GM12878 (cell line): ENCODE measurements around the gene TSPAN10. TPM values are rescaled to one million over a fixed set of nuclear protein-coding genes. Genes with fewer than 3 reads are reported as not detected.

Experiments
- ATAC-seq: fragments of 200-7000 bp; cut with Tn5 transposase; 3 replicates; pipeline ENCODE4 v1.9.1; 2020; ENCODE audit warnings: mild to moderate bottlenecking, moderate library complexity
- BruUV-seq: library from RNA; stranded (reverse); fragments of 400-500 nt; replicated peaks from 2 replicates; lab custom pipeline; 2021; lab: Mats Ljungman, UMichigan
- CTCF ChIA-PET: fragments of 300-600 bp; sonication (Branson Sonifier 250); formaldehyde crosslinking; extraction: SDS; loops from one replicate; lab custom pipeline; 2021; ENCODE audit warnings: inconsistent platforms; lab: Yijun Ruan, JAX
- POLR2A ChIA-PET: fragments of 350-600 bp; formaldehyde crosslinking; extraction: SDS; loops from one replicate; lab custom pipeline; 2021; ENCODE audit warnings: inconsistent platforms; lab: Charles Lee
- RAD21 ChIA-PET: fragments of 300-600 bp; sonication (Branson Sonifier 250); formaldehyde crosslinking; loops from one replicate; lab custom pipeline; 2023; ENCODE audit warnings: antibody characterized with exemption; ENCODE audit not compliant: unreplicated experiment; lab: Charles Lee
- SMC1A ChIA-PET: fragments of 300-600 bp; sonication (Branson Sonifier 250); formaldehyde crosslinking; loops from one replicate; lab custom pipeline; 2023; ENCODE audit not compliant: unreplicated experiment, uncharacterized antibody; lab: Charles Lee
- DNase-seq: peaks from one replicate; pipeline ENCODE4 v3.0.0-alpha.2; 2011; ENCODE audit warnings: low read depth, low spot score
- FAIRE-seq: peaks from 3 replicates; lab custom pipeline; 2011; peaks lifted over from hg19 to GRCh38; lab: Jason Lieb, UNC
- H2AFZ ChIP-seq: 2 replicates; pipeline ENCODE4 v1.6.0; 2011; ENCODE audit warnings: low read depth, low read length, control low read depth; ENCODE audit not compliant: control insufficient read depth
- H3K27ac ChIP-seq: 2 replicates; pipeline ENCODE4 v1.5.1; 2011; ENCODE audit warnings: control low read depth; ENCODE audit not compliant: control insufficient read depth, insufficient read depth
- H3K27me3 ChIP-seq, 2 experiments: replicated peaks in 1 of 2; 2 replicates each; pipeline versions ENCODE4 v1.6.0 to v1.6.1; 2011; ENCODE audit warnings: low read length in 1 of 2; ENCODE audit not compliant: control insufficient read depth in 2 of 2, insufficient read depth in 2 of 2
- H3K36me3 ChIP-seq, 2 experiments: 2 replicates each; pipeline ENCODE4 v1.5.1; 2011; ENCODE audit warnings: low read length in 1 of 2; ENCODE audit not compliant: control insufficient read depth in 2 of 2, insufficient read depth in 2 of 2
- H3K4me1 ChIP-seq: 2 replicates; pipeline ENCODE4 v1.6.1; 2011; ENCODE audit warnings: mild to moderate bottlenecking, low read length, moderate library complexity, mixed read lengths; ENCODE audit not compliant: control insufficient read depth, insufficient read depth
- H3K4me2 ChIP-seq: 2 replicates; pipeline ENCODE4 v1.6.0; 2011; ENCODE audit warnings: control low read depth; ENCODE audit not compliant: control insufficient read depth, insufficient read depth
- H3K4me3 ChIP-seq: fragments of 200-600 bp; sonication (generic); 2 replicates; pipeline ENCODE4 v1.5.1; 2016
- H3K79me2 ChIP-seq: 2 replicates; pipeline ENCODE4 v1.6.0; 2011; ENCODE audit warnings: low read length; ENCODE audit not compliant: control insufficient read depth, insufficient read depth
- H3K9ac ChIP-seq: 2 replicates; pipeline ENCODE4 v1.8.0; 2011; ENCODE audit warnings: low read length, control low read depth, mixed read lengths; ENCODE audit not compliant: control insufficient read depth, insufficient read depth
- H3K9me3 ChIP-seq: replicated peaks from 3 replicates; pipeline ENCODE4 v1.5.1; 2011; ENCODE audit warnings: mild to moderate bottlenecking, low read length; ENCODE audit not compliant: control insufficient read depth, insufficient read depth
- H4K20me1 ChIP-seq: 2 replicates; pipeline ENCODE4 v1.6.0; 2011; ENCODE audit not compliant: control insufficient read depth, insufficient read depth
- IKZF2 ChIP-seq, 2 experiments: fragments of 450-650 bp; IDR thresholded peaks; 2 replicates each; pipeline ENCODE4 v1.6.1; 2017; ENCODE audit warnings: mild to moderate bottlenecking in 2 of 2, moderate library complexity in 2 of 2
- POLR2A ChIP-seq: IDR thresholded peaks from 2 replicates; pipeline ENCODE4 v1.6.1; 2011; ENCODE audit warnings: low read depth, mild to moderate bottlenecking, low read length
- RUNX3 ChIP-seq: IDR thresholded peaks from 2 replicates; pipeline ENCODE4 v1.6.1; 2012; ENCODE audit warnings: low read length, inconsistent platforms
- SMC3 ChIP-seq: IDR thresholded peaks from 2 replicates; pipeline ENCODE4 v1.6.1; 2011; ENCODE audit warnings: low read length, improper control_type of control experiment, borderline replicate concordance
- TBL1XR1 ChIP-seq: IDR thresholded peaks from 2 replicates; pipeline ENCODE4 v1.6.1; 2012; ENCODE audit warnings: low read depth, low read length, improper control_type of control experiment
- ZNF24 ChIP-seq: fragments of 450-650 bp; IDR thresholded peaks from 2 replicates; pipeline ENCODE4 v1.6.1; 2017; ENCODE audit warnings: antibody characterized with exemption, mild to moderate bottlenecking
- WGBS: methylation state at CpG from one replicate; pipeline ENCODE4 v1.1.6; 2016; ENCODE audit warnings: low lambda C conversion rate; ENCODE audit not compliant: insufficient replicate concordance, insufficient coverage; ENCODE audit errors: missing lambda C conversion rate; 5-methylcytosine and 5-hydroxymethylcytosine counted together
- in situ Hi-C: fragments of 300-500 bp; cut with MboI; formaldehyde crosslinking; loops from 9 replicates; pipeline ENCODE4 v1.14.3; 2018; ENCODE audit warnings: mixed read lengths
- intact Hi-C: fragments of 100-400 bp; cut with micrococcal nuclease; formaldehyde crosslinking; loops from one replicate; pipeline ENCODE4 v1.14.2; 2022; ENCODE audit not compliant: unreplicated experiment
- polyA plus RNA-seq, 11 experiments: library from polyadenylated mRNA; depleted of rRNA in 4 of 11; unstranded in 6 of 11; stranded (reverse) in 5 of 11; fragments of >200 nt; fragmentation: Nextera tagmentation in 4 of 11; fragmentation: Illumina TruSeq in 1 of 11; extraction: Ambion mirVana in 4 of 11; extraction: Trizol in 1 of 11; gene quantifications; 1 replicate in 1 of 11; 2 replicates in 10 of 11; pipeline versions ENCODE4 v1.2.1 to v1.2.3, GENCODE V29; 2011 to 2016; ENCODE audit warnings: inconsistent platforms in 2 of 11, missing spikeins in 2 of 11, low read depth in 1 of 11
- total RNA-seq, 4 experiments: library from RNA; depleted of rRNA in 3 of 4; stranded (reverse); fragments of >200 nt in 3 of 4; fragmentation: Illumina TruSeq in 1 of 4; extraction: Trizol in 1 of 4; gene quantifications; 2 replicates each; pipeline versions ENCODE4 v1.2.1 to v1.2.3, GENCODE V29; 2013 to 2021
- TF ChIP-seq, protein P1 (sequence below): fragments of 150-350 bp; IDR thresholded peaks from 2 replicates; pipeline ENCODE4 v1.6.1; 2016; ENCODE audit warnings: low read depth, low read length

The TSPAN10 gene
- total and polyA plus RNA-seq, 10 of the 15 experiments (the other 5 are each of a cell fraction or from before 2014, with no cell fraction given): 0.13 to 0.82 (median 0.43) TPM

DNA sequence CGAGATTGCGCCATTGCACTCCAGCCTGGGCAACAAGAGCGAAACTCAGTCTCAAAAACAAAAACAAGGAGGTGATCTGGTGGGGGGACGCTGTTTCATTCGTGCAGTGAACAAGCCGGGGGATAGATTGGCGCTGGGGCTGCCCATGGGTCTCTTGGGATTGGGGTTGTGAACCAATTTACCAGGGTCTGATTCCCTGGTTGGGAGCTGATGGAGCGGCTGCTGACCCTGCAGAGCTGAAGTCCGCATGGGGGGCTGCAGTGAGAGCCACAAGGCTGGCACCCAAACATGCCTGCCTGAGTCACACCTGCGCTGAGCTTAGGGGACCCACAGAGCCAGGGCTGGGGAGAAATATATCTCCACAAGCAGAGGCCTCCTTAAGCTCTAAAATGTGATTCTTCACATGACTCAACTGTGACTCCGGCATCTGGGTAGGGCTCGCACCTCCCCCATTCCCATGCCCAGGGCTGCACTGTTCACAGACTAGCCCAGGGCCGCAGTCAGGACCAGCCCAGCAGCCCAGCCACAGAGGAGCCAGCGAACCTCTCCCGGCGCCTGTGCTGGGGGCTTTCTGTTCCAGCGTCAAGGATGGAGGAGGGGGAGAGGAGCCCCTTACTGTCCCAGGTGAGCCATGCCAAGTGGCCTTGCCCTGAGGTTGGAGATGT lies 5.0 kb downstream of the TSPAN10 start:
- BruUV-seq: no TSS peak

More for the DNA sequence above, 5.0 kb downstream of the TSPAN10 start:
- CTCF ChIA-PET: no interaction called here
- H3K27ac ChIP-seq: no peak overlapping the region
- no peaks in the 10 kb centered on the region for H3K9me3 ChIP-seq
- 52% methylated on average over 15 of the region's 17 CpGs for WGBS
- no peak; the same call in 2 of the 3 replicates for ATAC-seq
- FAIRE-seq: no peak
- no peak for DNase-seq
- RAD21 ChIA-PET: no interaction called here
- intact Hi-C loops: no loop called here
- no peak for TF ChIP-seq POLR2A
- no peak for TF ChIP-seq IKZF2 (IDR thresholded peaks at IDR 0.05)
- TF ChIP-seq SMC3: no peak
- TF ChIP-seq, protein P1, sequence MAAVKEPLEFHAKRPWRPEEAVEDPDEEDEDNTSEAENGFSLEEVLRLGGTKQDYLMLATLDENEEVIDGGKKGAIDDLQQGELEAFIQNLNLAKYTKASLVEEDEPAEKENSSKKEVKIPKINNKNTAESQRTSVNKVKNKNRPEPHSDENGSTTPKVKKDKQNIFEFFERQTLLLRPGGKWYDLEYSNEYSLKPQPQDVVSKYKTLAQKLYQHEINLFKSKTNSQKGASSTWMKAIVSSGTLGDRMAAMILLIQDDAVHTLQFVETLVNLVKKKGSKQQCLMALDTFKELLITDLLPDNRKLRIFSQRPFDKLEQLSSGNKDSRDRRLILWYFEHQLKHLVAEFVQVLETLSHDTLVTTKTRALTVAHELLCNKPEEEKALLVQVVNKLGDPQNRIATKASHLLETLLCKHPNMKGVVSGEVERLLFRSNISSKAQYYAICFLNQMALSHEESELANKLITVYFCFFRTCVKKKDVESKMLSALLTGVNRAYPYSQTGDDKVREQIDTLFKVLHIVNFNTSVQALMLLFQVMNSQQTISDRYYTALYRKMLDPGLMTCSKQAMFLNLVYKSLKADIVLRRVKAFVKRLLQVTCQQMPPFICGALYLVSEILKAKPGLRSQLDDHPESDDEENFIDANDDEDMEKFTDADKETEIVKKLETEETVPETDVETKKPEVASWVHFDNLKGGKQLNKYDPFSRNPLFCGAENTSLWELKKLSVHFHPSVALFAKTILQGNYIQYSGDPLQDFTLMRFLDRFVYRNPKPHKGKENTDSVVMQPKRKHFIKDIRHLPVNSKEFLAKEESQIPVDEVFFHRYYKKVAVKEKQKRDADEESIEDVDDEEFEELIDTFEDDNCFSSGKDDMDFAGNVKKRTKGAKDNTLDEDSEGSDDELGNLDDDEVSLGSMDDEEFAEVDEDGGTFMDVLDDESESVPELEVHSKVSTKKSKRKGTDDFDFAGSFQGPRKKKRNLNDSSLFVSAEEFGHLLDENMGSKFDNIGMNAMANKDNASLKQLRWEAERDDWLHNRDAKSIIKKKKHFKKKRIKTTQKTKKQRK: no peak
- no peak for TF ChIP-seq TBL1XR1
- TF ChIP-seq ZNF24: no peak
- TF ChIP-seq RUNX3: no peak
- POLR2A ChIA-PET: interaction anchor here (1.0 kb wide), 1 partner anchor 125 kb away, joined by 3 read pairs; no protein-coding TSS in a partner anchor
- H3K4me2 ChIP-seq: no peak overlapping the region
- SMC1A ChIA-PET: no interaction called here
- H2AFZ ChIP-seq: no peak overlapping the region
- H3K4me3 ChIP-seq: no peak overlapping the region
- H3K79me2 ChIP-seq: no peaks in the 10 kb centered on the region
- H3K36me3 ChIP-seq: no peaks in the 10 kb centered on the region
- in situ Hi-C loops: no loop called here
- H4K20me1 ChIP-seq: no peaks in the 10 kb centered on the region
- no peaks in the 10 kb centered on the region for H3K27me3 ChIP-seq
- no peak overlapping the region for H3K9ac ChIP-seq
- H3K4me1 ChIP-seq: no peaks in the 10 kb centered on the region
